SK-N-SH (cell line): ENCODE results near the gene IKZF1. TPM values are rescaled to one million over a fixed set of nuclear protein-coding genes. Genes with fewer than 3 reads are reported as not detected.

Experiments used
- CTCF ChIA-PET: fragments of 300-600, 350-600 bp; formaldehyde crosslinking; extraction: SDS; loops from one replicate; lab custom pipeline; 2021; lab: Yijun Ruan, JAX
- POLR2A ChIA-PET: fragments of 350-600 bp; sonication (Branson Sonifier 250); formaldehyde crosslinking; extraction: SDS; loops from one replicate; lab custom pipeline; 2020; ENCODE audit warnings: antibody characterized with exemption, inconsistent platforms; lab: Yijun Ruan, JAX
- DNase-seq: peaks from one replicate; pipeline ENCODE4 v3.0.0; 2012
- H2AFZ ChIP-seq: fragments of 200-600 bp; sonication (generic); 2 replicates; pipeline ENCODE4 v1.8.1; 2016; ENCODE audit warnings: antibody characterized with exemption, mild to moderate bottlenecking, low read depth
- H3F3A ChIP-seq: fragments of 200-600 bp; sonication (generic); replicated peaks from 2 replicates; pipeline ENCODE3; 2016; ENCODE audit warnings: antibody characterized with exemption, mild to moderate bottlenecking; ENCODE audit not compliant: insufficient read depth
- H3K27ac ChIP-seq, 2 experiments: fragments of 200-500 bp in 1 of 2; fragments of 200-600 bp in 1 of 2; sonication (Bioruptor generic) in 1 of 2; sonication (generic), shearing (Covaris generic) in 1 of 2; 2 replicates each; pipeline versions ENCODE4 v1.5.1 to v1.6.1; 2014 to 2016; ENCODE audit warnings: low read depth in 2 of 2, inconsistent platforms in 1 of 2, low read length in 1 of 2, mild to moderate bottlenecking in 1 of 2, mixed read lengths in 1 of 2
- H3K27me3 ChIP-seq: fragments of 200-600 bp; sonication (generic), shearing (Covaris generic); 2 replicates; pipeline ENCODE4 v1.6.1; 2016; ENCODE audit warnings: mixed run types; ENCODE audit not compliant: insufficient read depth
- H3K36me3 ChIP-seq, 2 experiments: fragments of 200-500 bp in 1 of 2; fragments of 200-600 bp in 1 of 2; sonication (Bioruptor generic) in 1 of 2; sonication (generic) in 1 of 2; replicated peaks in 1 of 2; 2 replicates each; pipeline versions ENCODE3 to v1.5.1; 2014 to 2016; ENCODE audit warnings: low read length in 1 of 2, mild to moderate bottlenecking in 1 of 2; ENCODE audit not compliant: insufficient read depth in 2 of 2, control insufficient read depth in 1 of 2
- H3K4me1 ChIP-seq, 2 experiments: fragments of 200-500 bp in 1 of 2; fragments of 200-600 bp in 1 of 2; sonication (Bioruptor generic) in 1 of 2; sonication (generic), shearing (Covaris generic) in 1 of 2; 2 replicates each; pipeline versions ENCODE4 v1.5.1 to v1.6.1; 2014 to 2016; ENCODE audit warnings: low read depth in 1 of 2, low read length in 1 of 2, mixed run types in 1 of 2; ENCODE audit not compliant: insufficient read depth in 2 of 2, control insufficient read depth in 1 of 2
- H3K4me2 ChIP-seq: fragments of 200-600 bp; sonication (generic), shearing (Covaris generic); 2 replicates; pipeline ENCODE4 v1.6.1; 2017; ENCODE audit warnings: mixed run types
- H3K4me3 ChIP-seq, 2 experiments: fragments of 200-500 bp in 1 of 2; fragments of 200-600 bp in 1 of 2; sonication (Bioruptor generic) in 1 of 2; sonication (generic), shearing (Covaris generic) in 1 of 2; 2 replicates each; pipeline versions ENCODE4 v1.5.1 to v1.8.1; 2014 to 2016; ENCODE audit warnings: low read depth in 2 of 2, inconsistent platforms in 1 of 2, low read length in 1 of 2, mild to moderate bottlenecking in 1 of 2, mixed read lengths in 1 of 2, moderate library complexity in 1 of 2
- H3K79me2 ChIP-seq: fragments of 200-600 bp; sonication (generic); 2 replicates; pipeline ENCODE4 v1.8.1; 2017; ENCODE audit warnings: mild to moderate bottlenecking; ENCODE audit not compliant: insufficient read depth
- H3K9ac ChIP-seq: fragments of 200-600 bp; sonication (generic); 2 replicates; pipeline ENCODE4 v1.6.1; 2017; ENCODE audit warnings: mixed run types
- H3K9me2 ChIP-seq: fragments of 200-600 bp; sonication (generic); 2 replicates; pipeline ENCODE4 v1.6.1; 2017; ENCODE audit warnings: mixed run types
- H3K9me3 ChIP-seq: fragments of 200-600 bp; sonication (generic); 2 replicates; pipeline ENCODE4 v1.6.1; 2017; ENCODE audit warnings: mixed run types, mild to moderate bottlenecking, moderate library complexity
- H4K20me1 ChIP-seq: fragments of 200-600 bp; sonication (generic); 2 replicates; pipeline ENCODE4 v1.6.1; 2017; ENCODE audit warnings: mild to moderate bottlenecking, mixed run types; ENCODE audit not compliant: insufficient read depth
- CHD2 ChIP-seq: fragments of 150-350 bp; IDR thresholded peaks from 2 replicates; pipeline ENCODE4 v1.6.1; 2018; ENCODE audit warnings: low read length; ENCODE audit not compliant: partially characterized antibody
- FOSL2 ChIP-seq: IDR thresholded peaks from 2 replicates; pipeline ENCODE4 v1.4.0; 2012; ENCODE audit warnings: low read depth, mild to moderate bottlenecking, moderate library complexity, borderline replicate concordance
- FOXJ3 ChIP-seq: sonication (generic); formaldehyde crosslinking; IDR thresholded peaks from 2 replicates; pipeline ENCODE4 v1.5.1; 2020; ENCODE audit warnings: mild to moderate bottlenecking, missing genetic modification reagents
- GATA2 ChIP-seq: sonication (generic); formaldehyde crosslinking; IDR thresholded peaks from 2 replicates; pipeline ENCODE4 v1.5.0; 2020; ENCODE audit warnings: mild to moderate bottlenecking, missing genetic modification reagents
- JUND ChIP-seq: IDR thresholded peaks from 2 replicates; pipeline ENCODE4 v1.4.0; 2012
- NFIC ChIP-seq: IDR thresholded peaks from 2 replicates; pipeline ENCODE4 v1.4.0; 2012; ENCODE audit warnings: borderline replicate concordance
- NRF1 ChIP-seq: IDR thresholded peaks from 2 replicates; pipeline ENCODE4 v1.6.1; 2012; ENCODE audit warnings: low read depth, mild to moderate bottlenecking, low read length
- POLR2AphosphoS5 ChIP-seq: IDR thresholded peaks from 2 replicates; pipeline ENCODE4 v1.6.1; 2012; ENCODE audit warnings: low read depth, low read length
- RAD21 ChIP-seq: IDR thresholded peaks from 2 replicates; pipeline ENCODE4 v1.6.1; 2012; ENCODE audit warnings: mild to moderate bottlenecking, low read length
- RFX5 ChIP-seq: IDR thresholded peaks from 2 replicates; pipeline ENCODE4 v1.6.1; 2012; ENCODE audit warnings: mild to moderate bottlenecking, improper control_type of control experiment, low read length
- RXRA ChIP-seq: IDR thresholded peaks from 2 replicates; pipeline ENCODE4 v1.4.0; 2012; ENCODE audit warnings: low read depth, mild to moderate bottlenecking, borderline replicate concordance
- SMC3 ChIP-seq: IDR thresholded peaks from 2 replicates; pipeline ENCODE4 v1.6.1; 2012; ENCODE audit warnings: low read depth, low read length, improper control_type of control experiment
- WGBS: methylation state at CpG from one replicate; pipeline ENCODE4 v1.1.6; 2017; ENCODE audit warnings: low lambda C conversion rate; 5-methylcytosine and 5-hydroxymethylcytosine counted together
- polyA plus RNA-seq, 3 experiments: library from polyadenylated mRNA; depleted of rRNA; stranded (reverse); fragments of >200 nt; gene quantifications; 2 replicates each; pipeline ENCODE4 v1.2.3, GENCODE V29; 2012
- TF ChIP-seq, protein P1 (sequence below): IDR thresholded peaks from 2 replicates; pipeline ENCODE4 v1.4.0; 2012; ENCODE audit warnings: low read depth
- TF ChIP-seq, protein P2 (sequence below): fragments of 150-350 bp; IDR thresholded peaks from 2 replicates; pipeline ENCODE4 v1.6.1; 2017; ENCODE audit warnings: antibody characterized with exemption, low read length, low read depth, borderline replicate concordance

IKZF1 gene
- polyA plus RNA-seq, 1 of the 3 experiments (the other 2 are of a cell fraction), result not detected

DNA sequence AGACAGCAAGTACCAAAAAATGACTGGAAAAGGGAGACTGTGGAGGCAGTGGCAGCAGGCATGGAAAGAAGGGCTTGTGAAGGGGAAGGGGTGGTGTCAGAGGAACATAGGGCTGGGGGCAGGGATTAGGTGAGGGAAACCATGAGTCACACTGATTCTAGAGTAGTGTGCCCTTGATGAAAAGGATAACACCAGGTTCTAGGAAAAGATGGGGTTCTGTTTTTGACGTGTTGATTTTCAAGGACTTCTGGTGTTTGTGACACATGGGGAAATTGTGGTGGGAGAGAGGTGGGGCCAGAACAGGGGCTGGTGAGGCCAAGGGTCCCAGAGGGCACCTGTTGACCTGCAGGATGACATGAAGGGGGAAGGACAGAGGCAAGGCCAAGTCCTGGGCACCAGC, 88.6 kb downstream of the IKZF1 start:
- ChIA-PET CTCF (interaction anchor here (1.9 kb wide), 1 partner anchor 14 kb away, joined by 5 read pairs; no protein-coding TSS in a partner anchor), POLR2A (no interaction called here)
- no peaks in the 10 kb centered on the region for H3K36me3 ChIP-seq
- H3K4me3 ChIP-seq, result no peak overlapping the region
- DNase-seq, result no peak
- no peak overlapping the region for H3K4me2 ChIP-seq
- no peaks in the 10 kb centered on the region for H3K9me3 ChIP-seq
- H3K27ac ChIP-seq, result no peak overlapping the region
- H2AFZ ChIP-seq, result no peak overlapping the region
- H3K9ac ChIP-seq, result no peak overlapping the region
- no peaks in the 10 kb centered on the region for H3K9me2 ChIP-seq
- peaks cover 23% of the 10 kb centered on the region; the same call in 1 of the 2 replicates for H3K27me3 ChIP-seq
- no peaks in the 10 kb centered on the region for H4K20me1 ChIP-seq
- H3F3A ChIP-seq, result no peaks in the 10 kb centered on the region
- 35% methylated on average over 1 of the region's 1 CpG for WGBS
- peaks cover 0 to 2% of the 10 kb centered on the region in 2 experiments; a peak in 1 of 4 replicates for H3K4me1 ChIP-seq
- no peaks in the 10 kb centered on the region for H3K79me2 ChIP-seq
- TF ChIP-seq RAD21 (no peak), NFIC (no peak), GATA2 (no peak), JUND (no peak), SMC3 (no peak), RXRA (no peak), CHD2 (no peak)
- TF ChIP-seq, protein P1, sequence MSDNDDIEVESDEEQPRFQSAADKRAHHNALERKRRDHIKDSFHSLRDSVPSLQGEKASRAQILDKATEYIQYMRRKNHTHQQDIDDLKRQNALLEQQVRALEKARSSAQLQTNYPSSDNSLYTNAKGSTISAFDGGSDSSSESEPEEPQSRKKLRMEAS, result no peak
- TF ChIP-seq, all 33 proteins: peak for 0

DNA sequence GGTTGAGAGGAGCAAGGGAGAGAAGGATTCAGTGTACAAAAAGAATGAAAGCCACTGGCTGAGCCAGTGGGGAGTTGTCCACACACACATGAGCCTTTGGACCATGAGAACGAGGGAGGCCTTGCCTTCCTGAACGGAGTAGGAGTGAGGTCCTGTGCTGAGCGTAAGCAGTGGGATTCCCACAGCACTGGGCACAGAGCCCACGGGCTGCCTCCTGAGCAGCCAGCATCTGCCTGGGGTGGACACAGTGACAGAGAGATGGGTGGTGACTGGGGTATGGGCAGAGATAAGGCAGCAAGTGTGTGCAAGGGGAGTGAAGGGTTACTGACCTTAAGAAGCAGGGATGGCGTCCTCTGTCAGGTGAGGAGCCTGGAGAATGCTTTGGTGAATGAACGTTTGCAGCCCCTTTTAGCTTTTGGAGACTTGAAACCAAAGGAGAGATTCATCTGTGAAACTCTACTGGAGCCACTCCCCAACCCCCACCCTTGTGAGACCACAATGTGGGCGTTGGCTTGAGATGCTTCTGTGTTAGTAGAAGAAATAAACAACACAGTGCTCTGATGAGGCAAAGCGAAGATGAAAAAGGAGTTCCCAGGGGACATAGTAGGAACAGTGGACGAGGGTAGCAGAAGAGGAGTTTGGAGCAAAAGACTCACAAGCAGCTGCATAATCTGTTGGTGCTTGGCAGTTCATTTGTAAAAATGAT, 89.2 kb downstream of the IKZF1 start:
- no peaks in the 10 kb centered on the region for H3F3A ChIP-seq
- no peaks in the 10 kb centered on the region for H3K36me3 ChIP-seq
- H3K27ac ChIP-seq, result no peak overlapping the region
- no peak overlapping the region for H3K4me3 ChIP-seq
- H3K9me2 ChIP-seq, result no peaks in the 10 kb centered on the region
- CTCF ChIA-PET, result interaction anchor here (1.2 to 1.9 kb wide), 2 partner anchors 13 to 24 kb away, joined by 5 read pairs; no protein-coding TSS in a partner anchor
- POLR2A ChIA-PET, result no interaction called here
- WGBS, result 28% methylated on average over 9 of the region's 9 CpGs
- H3K79me2 ChIP-seq, result no peaks in the 10 kb centered on the region
- H3K9me3 ChIP-seq, result no peaks in the 10 kb centered on the region
- no peak overlapping the region for H3K4me2 ChIP-seq
- H3K27me3 ChIP-seq, result peaks cover 20% of the 10 kb centered on the region; the same call in 1 of the 2 replicates
- TF ChIP-seq RFX5 (no peak), JUND (no peak), FOSL2 (no peak), NRF1 (no peak), RAD21 (no peak), NFIC (no peak), FOXJ3 (CRISPR knock-in tag) (no peak), POLR2AphosphoS5 (no peak)
- TF ChIP-seq, protein P2, sequence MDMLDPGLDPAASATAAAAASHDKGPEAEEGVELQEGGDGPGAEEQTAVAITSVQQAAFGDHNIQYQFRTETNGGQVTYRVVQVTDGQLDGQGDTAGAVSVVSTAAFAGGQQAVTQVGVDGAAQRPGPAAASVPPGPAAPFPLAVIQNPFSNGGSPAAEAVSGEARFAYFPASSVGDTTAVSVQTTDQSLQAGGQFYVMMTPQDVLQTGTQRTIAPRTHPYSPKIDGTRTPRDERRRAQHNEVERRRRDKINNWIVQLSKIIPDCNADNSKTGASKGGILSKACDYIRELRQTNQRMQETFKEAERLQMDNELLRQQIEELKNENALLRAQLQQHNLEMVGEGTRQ, result no peak
- DNase-seq, result no peak
- no peak overlapping the region for H2AFZ ChIP-seq
- H3K9ac ChIP-seq, result no peak overlapping the region
- H4K20me1 ChIP-seq, result no peaks in the 10 kb centered on the region
- H3K4me1 ChIP-seq, result peaks cover 0 to 2% of the 10 kb centered on the region in 2 experiments; a peak in 1 of 4 replicates
